MM.1S (cell line): ENCODE measurements around the gene GALNT7.

Experiments used
- EZH2phosphoT487 ChIP-seq: fragments of 300-600 bp; sonication (generic); IDR thresholded peaks from 2 replicates; pipeline ENCODE4 v1.6.1; 2018; ENCODE audit warnings: antibody characterized with exemption, low read length
- TF ChIP-seq, protein P1 (sequence below): fragments of 300-600 bp; sonication (generic); IDR thresholded peaks from 2 replicates; pipeline ENCODE4 v1.5.1; 2016; ENCODE audit warnings: antibody characterized with exemption, low read length, mixed read lengths

DNA sequence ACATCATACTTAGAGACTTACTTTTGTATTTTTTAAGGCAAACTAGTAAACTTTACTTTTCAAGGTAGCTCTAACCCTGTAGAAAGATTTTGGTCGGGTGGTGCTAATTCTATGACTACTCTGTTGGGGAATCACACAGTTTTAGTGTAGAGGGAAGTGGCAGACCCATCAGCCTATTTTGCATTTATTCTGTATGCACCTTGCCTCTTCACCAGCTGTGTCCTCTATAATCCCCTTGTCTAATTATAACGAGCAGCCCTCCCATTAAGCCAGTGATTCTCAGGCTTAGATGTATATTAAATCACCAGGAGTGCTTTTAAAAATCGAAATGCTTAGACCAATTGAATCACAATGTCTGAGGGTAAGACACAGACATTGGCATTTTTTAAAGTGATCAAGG, 78.1 kb downstream of the GALNT7 start:
- TF ChIP-seq, protein P1, sequence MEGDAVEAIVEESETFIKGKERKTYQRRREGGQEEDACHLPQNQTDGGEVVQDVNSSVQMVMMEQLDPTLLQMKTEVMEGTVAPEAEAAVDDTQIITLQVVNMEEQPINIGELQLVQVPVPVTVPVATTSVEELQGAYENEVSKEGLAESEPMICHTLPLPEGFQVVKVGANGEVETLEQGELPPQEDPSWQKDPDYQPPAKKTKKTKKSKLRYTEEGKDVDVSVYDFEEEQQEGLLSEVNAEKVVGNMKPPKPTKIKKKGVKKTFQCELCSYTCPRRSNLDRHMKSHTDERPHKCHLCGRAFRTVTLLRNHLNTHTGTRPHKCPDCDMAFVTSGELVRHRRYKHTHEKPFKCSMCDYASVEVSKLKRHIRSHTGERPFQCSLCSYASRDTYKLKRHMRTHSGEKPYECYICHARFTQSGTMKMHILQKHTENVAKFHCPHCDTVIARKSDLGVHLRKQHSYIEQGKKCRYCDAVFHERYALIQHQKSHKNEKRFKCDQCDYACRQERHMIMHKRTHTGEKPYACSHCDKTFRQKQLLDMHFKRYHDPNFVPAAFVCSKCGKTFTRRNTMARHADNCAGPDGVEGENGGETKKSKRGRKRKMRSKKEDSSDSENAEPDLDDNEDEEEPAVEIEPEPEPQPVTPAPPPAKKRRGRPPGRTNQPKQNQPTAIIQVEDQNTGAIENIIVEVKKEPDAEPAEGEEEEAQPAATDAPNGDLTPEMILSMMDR: no peak
- no peak for TF ChIP-seq EZH2phosphoT487
